GM12872 (cell line): ENCODE results near the gene DHRSX.

Source experiments
- TF ChIP-seq, protein P1 (sequence below): IDR thresholded peaks from 3 replicates; pipeline ENCODE4 v1.5.1; 2011; ENCODE audit warnings: low read depth, mild to moderate bottlenecking, low read length, moderate library complexity; ENCODE audit not compliant: insufficient read depth

DHRSX gene

DNA sequence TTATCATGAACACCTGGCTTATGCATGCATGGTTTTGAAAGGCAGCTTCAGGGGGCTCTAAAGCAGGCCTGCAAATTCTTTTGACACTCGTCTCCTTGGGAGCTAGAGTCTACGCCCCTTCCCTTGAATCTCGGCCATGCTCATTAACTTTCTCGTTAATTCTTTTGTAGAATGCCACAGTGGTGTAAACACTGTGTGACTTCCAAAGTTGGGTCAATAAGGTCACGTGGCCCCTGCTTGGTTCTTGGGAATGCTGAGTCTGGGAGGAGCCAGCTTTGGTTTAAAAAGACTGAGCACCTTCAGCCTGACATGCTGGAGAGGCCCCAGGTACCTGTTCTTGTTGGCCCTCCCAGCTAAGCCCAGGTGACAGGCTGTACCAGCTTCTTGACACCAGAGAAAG, 228.4 kb downstream of the DHRSX start:
- TF ChIP-seq, protein P1, sequence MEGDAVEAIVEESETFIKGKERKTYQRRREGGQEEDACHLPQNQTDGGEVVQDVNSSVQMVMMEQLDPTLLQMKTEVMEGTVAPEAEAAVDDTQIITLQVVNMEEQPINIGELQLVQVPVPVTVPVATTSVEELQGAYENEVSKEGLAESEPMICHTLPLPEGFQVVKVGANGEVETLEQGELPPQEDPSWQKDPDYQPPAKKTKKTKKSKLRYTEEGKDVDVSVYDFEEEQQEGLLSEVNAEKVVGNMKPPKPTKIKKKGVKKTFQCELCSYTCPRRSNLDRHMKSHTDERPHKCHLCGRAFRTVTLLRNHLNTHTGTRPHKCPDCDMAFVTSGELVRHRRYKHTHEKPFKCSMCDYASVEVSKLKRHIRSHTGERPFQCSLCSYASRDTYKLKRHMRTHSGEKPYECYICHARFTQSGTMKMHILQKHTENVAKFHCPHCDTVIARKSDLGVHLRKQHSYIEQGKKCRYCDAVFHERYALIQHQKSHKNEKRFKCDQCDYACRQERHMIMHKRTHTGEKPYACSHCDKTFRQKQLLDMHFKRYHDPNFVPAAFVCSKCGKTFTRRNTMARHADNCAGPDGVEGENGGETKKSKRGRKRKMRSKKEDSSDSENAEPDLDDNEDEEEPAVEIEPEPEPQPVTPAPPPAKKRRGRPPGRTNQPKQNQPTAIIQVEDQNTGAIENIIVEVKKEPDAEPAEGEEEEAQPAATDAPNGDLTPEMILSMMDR: no peak

DNA sequence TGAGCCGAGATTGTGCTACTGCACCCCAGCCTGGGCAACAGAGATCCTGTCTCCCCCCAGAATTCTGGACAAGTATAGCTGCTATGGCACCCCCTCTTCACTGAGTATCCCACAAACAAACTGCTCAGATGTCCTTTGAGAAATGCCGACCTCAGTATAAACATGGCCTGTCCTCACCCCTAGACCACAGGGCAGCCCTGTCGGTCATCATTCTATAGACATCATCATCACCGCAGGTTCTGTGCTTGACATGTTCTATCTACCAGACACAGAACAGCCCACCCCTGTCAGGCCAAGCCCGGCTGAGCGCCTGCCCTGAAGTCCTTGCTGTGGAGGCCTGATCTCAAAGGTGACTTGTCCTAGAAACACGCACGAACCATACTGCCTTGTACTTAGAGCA, 232.9 kb downstream of the DHRSX start:
- TF ChIP-seq, protein P1: no peak

DNA sequence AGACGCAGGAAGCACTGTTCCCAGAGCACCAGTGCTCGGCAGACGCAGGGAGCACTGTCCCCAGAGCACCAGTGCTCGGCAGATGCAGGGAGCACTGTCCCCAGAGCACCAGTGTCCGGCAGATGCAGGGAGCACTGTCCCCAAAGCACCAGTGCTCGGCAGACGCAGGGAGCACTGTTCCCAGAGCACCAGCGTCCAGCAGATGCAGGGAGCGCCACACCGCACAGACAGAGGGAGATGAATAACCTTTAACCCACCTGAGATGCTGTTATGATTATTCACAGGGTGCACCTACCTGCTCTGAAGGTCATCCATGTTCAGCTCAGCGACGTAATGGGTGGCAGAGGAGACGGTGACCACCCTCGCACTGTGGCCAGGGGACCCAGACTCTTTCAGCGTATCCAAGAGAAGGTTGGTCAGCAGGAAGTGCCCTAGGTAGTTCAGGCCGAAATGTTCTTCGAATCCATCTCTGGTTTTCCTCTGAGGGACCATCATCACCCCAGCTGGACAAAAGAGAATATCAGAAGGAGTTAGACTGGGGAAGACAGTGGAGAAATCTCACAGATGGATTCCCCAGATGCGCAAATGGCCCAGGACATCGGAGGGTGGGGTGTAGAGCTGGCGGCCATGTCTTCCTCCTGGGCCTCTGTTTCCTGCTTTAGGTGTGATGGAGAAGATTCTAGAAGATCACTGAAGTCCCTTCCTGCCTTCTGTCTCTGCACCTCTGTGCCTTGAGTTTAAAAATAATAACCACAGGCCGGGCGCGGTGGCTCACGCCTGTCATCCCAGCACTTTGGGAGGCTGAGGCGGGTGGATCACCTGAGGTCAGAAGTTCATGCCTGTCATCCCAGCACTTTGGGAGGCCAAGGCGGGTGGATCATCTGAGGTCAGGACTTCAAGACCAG, 234.1 kb downstream of the DHRSX start:
- TF ChIP-seq, protein P1: no peak

DNA sequence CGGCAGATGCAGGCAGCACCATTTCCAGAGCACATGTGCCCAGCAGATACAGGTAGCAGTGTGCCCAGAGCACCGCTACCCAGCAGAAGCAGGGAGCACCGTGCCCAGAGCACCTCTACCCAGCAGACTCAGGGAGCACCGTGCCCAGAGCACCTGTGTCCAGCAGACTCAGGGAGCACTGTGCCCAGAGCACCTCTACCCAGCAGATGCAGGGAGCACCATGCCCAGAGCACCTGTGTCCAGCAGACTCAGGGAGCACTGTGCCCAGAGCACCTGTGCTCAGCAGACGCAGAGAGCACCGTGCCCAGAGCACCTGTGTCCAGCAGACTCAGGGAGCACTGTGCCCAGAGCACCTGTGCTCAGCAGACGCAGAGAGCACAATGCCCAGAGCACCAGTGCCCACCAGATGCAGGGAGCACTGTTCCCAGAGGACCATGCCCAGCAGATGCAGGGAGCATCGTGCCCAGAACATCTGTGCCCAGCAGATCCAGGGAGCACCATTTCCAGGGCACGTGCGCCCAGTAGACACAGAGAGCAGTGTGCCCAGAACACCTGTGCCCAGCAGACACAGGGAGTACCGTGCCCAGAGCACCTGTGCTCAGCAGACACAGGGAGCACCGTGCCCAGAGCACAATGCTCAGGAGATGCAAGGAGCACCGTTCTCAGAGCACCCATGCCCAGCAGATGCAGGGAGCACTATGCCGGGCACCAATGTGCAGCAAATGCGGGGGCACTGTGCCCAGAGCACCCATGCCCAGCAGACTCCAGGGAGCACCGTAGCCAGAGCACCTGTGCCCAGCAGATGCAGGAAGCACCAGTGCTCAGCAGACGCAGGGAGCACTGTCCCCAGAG, 236.4 kb downstream of the DHRSX start:
- TF ChIP-seq, protein P1: no peak

DNA sequence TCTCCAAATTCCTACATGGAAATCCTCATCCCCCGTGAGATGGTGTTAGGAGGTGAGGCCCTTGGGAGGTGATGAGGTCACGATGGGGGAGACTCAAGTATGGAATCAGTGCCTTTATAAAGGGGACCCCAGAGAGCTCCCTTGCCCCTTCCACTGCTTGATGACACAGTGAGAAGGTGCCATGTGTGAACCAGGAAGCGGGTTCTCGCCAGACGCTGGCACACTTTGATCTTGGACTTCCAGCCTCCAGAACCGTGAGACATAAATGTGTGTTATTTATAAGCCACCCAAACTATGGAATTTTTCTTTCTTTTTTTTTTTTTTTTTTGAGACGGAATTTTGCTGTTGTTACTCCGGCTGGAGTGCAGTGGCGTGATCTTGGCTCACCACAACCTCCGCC, 237.6 kb downstream of the DHRSX start:
- TF ChIP-seq, protein P1: no peak

DNA sequence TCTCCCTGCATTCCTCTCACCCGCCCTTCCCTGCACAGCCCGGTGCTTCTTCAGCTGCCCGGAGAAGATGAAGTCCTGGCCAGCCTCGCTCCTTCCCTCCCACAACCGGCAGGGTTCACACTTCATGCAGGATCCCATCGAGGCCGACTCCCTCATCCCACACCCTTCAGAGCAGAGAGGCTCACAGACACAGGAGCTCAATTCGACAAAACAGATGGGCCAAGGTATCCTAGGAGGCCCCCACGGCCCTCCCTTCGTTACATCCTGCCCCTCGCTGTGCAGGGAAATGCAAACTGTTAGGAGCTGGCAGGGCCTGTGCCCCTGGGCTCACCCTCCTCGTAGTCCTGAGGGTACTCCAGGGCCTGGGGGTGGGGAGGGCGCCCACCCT, 238.1 kb downstream of the DHRSX start:
- TF ChIP-seq, protein P1: no peak
